NOMO-1 treated with dmso at 0.1 percent for 144 hours (cell line): Measurements from ENCODE around the gene LPCAT3.
A peak's percentile ranks its signal among the peaks of the same experiment; 100 is the strongest.
"Not testable (repeated sequence)": the region's sequence is repeated elsewhere in the genome, so short reads cannot be mapped to it uniquely, and the experiment has no call there.

ENCODE experiments used
- DNase-seq: peaks from one replicate; lab custom pipeline; 2025; ENCODE audit not compliant: unreplicated experiment; lab: John Stamatoyannopoulos, UW

The LPCAT3 gene

GRCh38 chr12:7038591-7038990 lies 20.3 kb upstream of the LPCAT3 start:
- no peak for DNase-seq

GRCh38 chr12:7037411-7037810 lies 19.1 kb upstream of the LPCAT3 start:
- DNase-seq: not testable (repeated sequence)

- DNase-seq: no peak
Observed at GRCh38 chr12:7035463-7035862, 17.2 kb upstream of the LPCAT3 start.

- no peak for DNase-seq
Observed at GRCh38 chr12:7034464-7034863, 16.2 kb upstream of the LPCAT3 start.

- DNase-seq: no peak
Observed at GRCh38 chr12:7032990-7033389, 14.7 kb upstream of the LPCAT3 start.

- DNase-seq: no peak
Observed at GRCh38 chr12:7031306-7031705, 13.0 kb upstream of the LPCAT3 start.

GRCh38 chr12:7026854-7027253 lies 8.6 kb upstream of the LPCAT3 start:
- no peak for DNase-seq

- no peak for DNase-seq
Observed at GRCh38 chr12:7023114-7023513, 4.8 kb upstream of the LPCAT3 start.

- peak; percentile 58 for DNase-seq
Observed at GRCh38 chr12:7021956-7022355, 3.7 kb upstream of the LPCAT3 start.

- DNase-seq: no peak
Observed at GRCh38 chr12:7019043-7019569, 830 bp upstream of the LPCAT3 start.

GRCh38 chr12:7017870-7018349 lies 366 bp downstream of the LPCAT3 start:
- no peak for DNase-seq

- DNase-seq: no peak
Observed at GRCh38 chr12:7016958-7017571, 1.2 kb downstream of the LPCAT3 start.

- no peak for DNase-seq
Observed at GRCh38 chr12:7015555-7016370, 2.5 kb downstream of the LPCAT3 start.

- DNase-seq: no peak
Observed at GRCh38 chr12:7013101-7013500, 5.2 kb downstream of the LPCAT3 start.

GRCh38 chr12:7012024-7012607 lies 6.2 kb downstream of the LPCAT3 start:
- no peak for DNase-seq

GRCh38 chr12:7011398-7011797 lies 6.9 kb downstream of the LPCAT3 start:
- DNase-seq: not testable (repeated sequence)

- DNase-seq: no peak
Observed at GRCh38 chr12:7009512-7009911, 8.8 kb downstream of the LPCAT3 start.

- no peak for DNase-seq
Observed at GRCh38 chr12:7008864-7009263, 9.4 kb downstream of the LPCAT3 start.

- DNase-seq: no peak
Observed at GRCh38 chr12:7006639-7007038, 11.6 kb downstream of the LPCAT3 start.

GRCh38 chr12:7005311-7005710 lies 13.0 kb downstream of the LPCAT3 start:
- no peak for DNase-seq

- no peak for DNase-seq
Observed at GRCh38 chr12:7004840-7005239, 13.4 kb downstream of the LPCAT3 start.

- no peak for DNase-seq
Observed at GRCh38 chr12:7004287-7004803, 13.9 kb downstream of the LPCAT3 start.
